HG03280 (cell line): ENCODE data around the gene HDAC4.

Source experiments
- ATAC-seq: cut with Tn5 transposase; IDR thresholded peaks from one replicate; pipeline ENCODE4 v1.9.1; 2021; ENCODE audit warnings: mild to moderate bottlenecking, moderate library complexity; ENCODE audit not compliant: unreplicated experiment

HDAC4 gene

DNA sequence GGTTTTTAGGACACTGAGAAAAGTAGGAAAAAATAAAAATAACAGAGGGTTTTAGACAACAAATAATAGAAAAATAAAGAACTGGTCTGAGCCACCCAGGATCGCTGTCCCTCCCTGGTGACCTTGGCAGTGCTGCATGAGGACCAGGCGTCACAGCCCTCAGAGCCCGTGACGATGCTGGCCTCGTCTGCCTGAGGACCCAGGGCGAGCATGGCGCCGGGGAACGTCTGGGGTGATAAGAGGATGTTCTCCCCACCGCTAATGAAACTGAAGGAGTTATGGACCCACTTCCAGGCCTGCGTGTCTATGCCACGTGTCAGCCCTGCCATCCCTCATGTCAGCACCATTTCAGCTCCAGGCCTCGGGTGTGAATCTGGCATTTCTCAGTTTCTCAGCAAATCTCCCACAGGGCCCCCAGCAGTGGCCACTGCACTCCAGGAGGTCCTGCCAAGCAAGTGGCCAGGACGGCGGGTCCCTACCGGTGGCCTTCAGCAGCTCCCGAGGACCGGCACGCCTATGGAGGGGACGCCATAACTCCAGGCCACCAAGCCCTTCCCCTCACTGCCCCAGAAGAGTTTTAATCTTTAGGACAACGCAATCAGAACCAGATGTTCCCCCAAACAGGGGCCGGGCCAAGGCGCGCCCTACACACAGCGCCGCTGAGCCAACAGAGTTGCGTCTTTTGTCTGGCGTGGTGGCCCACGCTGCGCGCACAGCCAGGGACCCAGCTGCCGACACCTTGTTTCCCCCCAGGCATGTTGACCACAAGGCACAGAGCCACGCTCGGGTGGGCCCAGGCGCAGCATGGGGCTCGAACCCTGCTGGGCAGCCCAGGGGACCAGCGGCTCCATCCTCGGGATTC lies 373.2 kb downstream of the HDAC4 start:
- no peak for ATAC-seq

DNA sequence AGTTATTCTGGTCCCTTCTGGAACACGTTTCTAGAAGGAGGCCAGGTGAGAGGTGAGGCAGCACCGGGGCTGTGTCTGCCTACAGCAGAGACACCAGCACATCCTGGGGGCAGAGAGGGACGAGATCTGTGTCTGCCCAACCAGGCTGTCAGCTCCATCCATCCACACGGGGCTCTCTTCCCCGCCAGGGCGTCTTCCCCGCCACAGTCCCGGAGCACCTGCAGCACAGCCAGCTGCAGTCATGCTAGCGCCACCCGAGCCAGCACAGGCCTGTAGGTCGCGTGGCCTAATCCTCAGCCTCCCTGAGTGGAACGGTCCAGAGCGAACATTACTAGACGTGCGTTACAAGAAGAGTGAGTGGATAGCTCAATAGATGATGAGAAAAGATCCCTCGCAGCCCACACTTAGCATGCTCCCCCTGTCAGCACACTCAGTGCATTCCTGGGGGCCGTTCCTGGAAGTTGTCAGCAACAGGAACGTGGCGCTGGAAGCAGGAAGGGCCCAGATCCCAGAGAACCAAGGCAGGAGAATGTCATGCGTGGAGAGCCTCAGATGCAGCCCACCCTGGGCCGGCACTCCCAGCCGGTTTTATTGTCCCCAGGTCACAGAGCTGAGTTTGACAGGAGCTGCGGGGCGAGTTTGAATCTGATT lies 374.0 kb downstream of the HDAC4 start:
- ATAC-seq, result no peak

DNA sequence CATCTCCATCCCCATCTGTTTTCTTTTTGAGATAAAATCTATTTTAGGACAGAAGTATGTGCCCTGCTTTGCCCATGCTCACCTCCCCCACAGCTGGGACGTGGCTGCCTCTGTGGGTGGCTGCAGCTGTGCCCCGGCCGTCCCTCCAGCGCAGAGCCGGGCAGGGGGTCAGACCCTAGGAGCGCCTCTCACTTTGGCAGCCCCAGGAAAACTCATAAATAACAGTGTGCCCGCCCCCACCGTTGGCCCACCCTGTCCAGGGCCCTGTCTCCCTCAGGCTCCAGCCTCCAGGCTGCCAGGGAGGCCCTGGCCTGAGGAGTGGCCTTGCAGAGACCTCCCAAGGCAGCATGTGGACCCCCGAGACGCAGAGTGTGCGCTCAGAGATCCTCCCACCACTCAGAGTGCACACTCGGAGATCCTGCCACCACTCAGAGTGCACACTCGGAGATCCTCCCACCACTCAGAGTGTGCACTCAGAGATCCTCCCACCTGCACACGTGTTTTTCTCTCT lies 374.8 kb downstream of the HDAC4 start:
- no peak for ATAC-seq

DNA sequence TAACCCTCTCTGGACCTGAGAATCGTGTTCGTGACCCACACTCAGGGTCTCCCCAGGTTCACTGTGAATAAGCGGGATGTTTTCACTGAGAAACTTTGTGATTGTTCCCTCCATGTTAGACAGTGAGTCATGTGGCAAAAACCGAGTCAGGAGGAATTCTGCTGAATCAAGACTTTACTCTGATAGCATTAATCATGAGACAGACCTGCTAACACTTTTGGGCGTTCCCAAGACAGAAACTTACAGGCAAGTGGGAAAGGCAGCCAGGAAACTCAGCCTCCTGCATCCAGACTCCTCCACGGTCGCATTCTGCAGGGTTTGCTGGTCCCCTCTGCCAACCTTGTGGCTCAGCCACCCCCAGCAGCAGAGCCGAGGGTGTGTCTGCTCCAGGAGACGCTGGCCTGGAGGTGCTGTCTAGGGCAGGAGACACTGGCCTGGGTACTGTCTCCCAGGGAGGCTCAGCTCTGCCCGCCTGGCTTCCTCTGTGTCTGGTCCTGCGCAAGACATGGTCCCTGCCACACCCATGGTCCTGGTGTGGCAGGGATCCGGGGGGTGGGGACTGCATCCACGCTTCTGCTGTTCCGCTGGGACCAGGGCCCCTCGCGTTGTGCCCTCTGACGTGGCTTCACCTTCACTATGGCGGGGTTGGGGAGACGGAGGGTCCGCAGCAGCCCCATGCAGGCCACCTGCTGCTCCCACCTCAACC lies 375.6 kb downstream of the HDAC4 start:
- ATAC-seq, result no peak

DNA sequence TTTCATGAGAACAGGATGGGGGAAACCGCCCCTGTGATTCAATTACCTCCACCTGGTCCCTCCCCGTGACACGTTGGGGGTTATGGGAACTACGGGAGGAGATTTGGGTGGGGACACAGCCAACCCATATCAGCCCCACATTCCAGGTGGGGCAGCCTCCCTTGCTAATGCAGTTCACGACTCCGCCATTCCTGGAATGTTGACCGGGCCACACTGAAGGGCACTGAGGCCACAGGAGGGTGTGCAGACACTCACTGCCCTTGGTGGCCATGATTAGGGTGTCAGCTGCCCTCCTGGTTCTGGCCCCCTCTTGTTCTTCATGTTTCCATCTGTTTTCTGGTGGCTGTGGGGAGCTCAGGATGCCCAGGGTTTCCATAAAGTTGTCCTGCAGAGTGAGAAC lies 376.6 kb downstream of the HDAC4 start:
- ATAC-seq, result no peak

DNA sequence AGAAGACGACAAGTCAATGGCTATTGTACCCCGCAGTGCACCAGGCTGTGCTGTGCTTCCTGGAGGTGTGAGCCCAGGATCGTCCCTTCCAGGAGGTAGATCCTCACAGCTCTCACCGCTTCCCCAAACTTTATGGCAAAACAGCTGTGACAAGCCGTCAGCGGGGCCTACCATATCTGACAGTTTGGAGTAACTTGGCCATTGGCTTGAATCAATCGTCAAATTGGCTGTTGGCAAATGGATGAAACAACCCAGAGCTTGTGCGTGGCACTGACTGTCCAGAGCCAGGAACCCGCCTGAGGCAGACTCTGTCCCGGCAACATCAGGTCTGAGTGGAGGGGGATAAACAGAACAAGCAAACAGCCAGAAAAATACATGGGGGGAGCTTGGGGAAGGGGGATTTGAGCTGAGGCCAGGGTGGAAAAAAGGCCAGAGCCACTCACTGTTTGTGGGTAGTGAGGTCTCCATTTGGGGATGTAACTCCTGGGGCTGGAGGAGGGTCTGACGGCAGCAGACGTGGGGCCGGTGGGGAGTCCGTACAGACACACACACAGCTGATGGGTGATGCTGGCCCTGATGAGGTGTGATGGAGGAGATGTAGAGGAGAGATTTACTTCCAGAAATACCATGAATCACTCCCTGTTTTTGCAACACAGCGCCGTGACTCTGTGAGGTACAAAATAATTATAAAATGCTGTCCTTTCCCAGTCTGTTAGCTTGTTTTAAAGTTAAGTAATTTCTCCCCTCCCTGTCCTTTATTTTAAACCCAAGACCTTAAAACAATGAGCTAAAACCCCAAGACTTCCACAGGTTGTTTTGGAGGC lies 378.2 kb downstream of the HDAC4 start:
- ATAC-seq, result no peak

DNA sequence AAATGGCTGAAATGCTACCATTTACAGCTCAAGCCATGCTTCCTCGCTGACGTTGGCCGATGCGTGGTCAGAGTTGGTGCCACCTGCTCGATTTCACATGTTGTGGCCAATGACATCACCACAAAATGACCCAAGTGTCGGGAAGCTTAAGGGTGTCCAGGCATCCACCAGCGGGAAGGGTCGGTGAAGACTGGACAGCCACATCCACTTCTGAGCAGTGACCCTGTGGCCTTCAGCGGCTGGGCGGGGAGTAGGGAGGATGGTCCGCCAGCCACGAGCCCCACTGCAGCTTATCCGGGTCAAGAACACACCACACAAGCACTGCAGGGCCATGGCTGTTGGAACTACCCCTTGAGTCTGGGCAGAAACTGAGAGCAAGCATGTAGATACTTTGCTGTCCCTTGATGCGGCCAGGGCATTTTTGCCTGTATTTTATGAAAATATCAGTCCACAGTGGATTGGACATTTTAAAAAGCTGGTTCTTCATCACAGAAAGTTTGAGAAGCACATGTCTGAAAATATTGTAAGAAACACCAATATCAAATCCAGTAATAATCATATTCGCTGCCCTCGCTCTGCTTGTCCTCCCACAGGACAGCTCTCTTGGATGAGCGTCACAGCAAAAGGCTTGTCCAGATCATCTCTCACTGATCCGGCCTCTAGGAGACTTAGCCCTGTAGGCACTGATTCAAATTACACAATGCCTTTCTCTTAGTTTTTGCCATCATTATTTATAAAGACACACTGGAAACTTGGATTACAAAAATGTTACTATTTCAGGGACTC lies 379.0 kb downstream of the HDAC4 start:
- no peak for ATAC-seq

DNA sequence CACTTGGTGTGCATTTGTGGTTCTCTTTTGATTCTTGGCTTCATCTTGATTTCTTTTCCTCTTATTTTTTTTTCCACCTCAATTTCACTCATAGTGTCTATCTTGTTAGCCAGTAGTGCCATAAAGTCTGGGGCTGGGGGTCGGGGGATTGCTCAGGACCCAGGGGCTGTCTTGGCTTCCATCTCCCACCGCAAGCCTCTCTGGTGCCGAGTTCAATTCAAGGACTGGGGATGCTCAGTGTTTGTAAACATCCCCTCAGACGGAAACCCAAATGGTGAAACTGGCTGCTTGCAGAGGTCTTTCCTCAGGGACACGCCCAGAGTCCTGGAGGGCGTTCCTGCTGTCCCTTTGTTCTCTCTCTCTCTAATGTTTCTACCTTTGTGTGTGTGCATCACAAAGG lies 379.6 kb downstream of the HDAC4 start:
- ATAC-seq, result no peak

DNA sequence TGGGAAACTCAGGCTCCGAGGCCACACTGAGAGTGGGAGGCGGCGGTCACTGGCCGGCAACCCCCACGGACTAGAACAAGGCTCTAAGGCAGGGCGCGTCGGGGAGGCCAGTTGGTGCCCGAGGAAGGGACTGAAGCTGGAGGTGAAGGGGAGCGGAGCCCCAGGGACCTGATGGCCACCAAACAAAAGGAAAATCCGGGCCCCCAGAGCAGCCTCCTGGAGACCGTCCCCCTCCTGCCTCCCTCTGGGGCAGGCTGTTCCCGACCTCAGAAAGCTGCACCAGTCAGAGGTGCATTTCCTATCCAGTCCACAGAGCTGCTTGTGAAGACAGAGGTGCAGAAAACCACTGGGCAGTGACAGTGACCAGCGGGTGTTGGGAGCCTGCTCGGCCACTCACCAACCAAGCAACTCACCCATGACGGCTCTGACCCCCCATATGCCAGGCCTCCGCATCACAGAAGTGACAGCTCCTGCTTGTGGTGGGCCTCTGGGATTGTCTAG lies 380.2 kb downstream of the HDAC4 start:
- no peak for ATAC-seq

DNA sequence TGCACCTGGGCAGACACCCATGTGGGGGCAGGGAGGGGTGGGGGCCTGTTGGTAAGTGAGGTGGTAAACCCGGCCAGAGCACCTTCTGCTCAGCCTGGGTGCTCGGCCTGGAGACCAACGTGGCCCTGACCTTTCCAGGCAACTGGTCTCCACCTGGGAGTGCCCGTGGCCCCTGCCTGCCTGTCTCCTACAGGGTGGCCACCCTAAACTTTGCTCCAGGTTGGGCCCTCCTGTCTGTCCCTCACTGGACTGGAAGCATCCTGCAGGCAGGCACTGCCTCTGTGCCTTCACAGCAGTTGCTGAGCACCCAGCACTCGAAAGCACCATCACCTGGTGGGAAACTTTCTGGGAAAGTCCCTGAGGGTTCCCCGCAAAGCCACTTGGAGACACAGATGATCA lies 381.6 kb downstream of the HDAC4 start:
- ATAC-seq, result no peak

DNA sequence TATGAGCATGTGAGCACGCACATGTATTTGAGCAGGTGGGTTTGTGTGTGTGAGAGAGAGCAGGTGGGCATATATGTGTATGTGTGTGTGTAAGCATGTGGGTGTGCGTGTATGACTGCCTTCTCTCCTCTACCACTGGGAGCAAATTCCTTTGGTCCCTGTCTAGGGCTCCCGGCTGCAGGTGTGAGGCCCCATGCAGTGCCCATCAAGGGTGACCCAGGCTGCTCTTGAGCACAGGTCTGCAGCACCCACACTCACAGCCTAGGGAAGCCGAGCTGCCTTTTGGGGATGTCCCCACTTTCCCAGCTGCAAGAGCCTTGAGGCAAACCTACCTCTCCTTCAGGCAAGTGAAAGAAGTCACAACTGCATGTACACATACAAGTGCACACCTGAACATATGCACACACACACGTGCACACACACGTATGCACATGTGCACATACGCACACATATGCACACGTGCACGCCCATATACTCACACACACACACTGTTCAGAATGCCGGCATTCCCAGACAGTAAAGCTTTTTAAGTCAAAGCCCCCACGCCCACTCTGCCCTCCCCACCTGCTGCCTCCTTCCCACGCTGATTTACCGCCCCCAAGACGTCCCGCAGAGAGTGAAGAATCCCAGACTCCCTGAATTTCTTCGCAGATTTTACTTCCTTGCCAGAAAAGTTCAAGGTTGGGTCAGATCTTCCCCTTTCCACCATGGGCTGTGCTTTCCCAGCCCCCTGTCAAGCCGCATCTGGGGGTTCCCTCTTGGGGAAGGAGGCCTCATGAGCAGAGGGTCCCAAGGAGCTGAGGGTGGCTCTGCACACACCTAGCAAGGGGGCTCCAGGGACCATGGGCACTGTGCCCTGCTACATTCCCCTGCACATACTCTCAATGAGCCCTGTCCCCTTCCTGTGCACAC lies 382.3 kb downstream of the HDAC4 start:
- no peak for ATAC-seq

DNA sequence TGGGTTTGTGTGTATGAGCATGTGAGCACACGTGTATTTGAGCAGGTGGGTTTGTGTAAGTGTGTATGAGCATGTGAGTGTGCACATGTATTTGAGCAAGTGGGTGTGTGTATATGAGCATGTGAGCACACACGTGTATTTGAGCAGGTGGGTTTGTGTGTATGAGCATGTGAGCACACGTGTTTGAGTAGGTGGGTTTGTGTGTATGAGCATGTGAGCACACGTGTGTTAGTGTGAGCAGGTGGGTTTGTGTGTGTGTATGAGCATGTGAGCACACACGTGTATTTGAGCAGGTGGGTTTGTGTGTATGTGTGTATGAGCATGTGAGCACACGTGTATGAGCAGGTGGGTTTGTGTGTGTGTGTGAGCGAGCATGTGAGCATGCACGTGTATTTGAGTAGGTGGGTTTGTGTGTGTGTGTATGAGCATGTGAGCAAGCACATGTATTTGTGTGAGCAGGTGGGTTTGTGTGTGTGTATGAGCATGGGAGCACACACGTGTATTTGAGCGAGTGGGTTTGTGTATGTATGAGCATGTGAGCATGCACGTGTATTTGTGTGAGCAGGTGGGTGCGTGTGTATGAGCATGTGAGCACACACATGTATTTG lies 383.2 kb downstream of the HDAC4 start:
- no peak for ATAC-seq

DNA sequence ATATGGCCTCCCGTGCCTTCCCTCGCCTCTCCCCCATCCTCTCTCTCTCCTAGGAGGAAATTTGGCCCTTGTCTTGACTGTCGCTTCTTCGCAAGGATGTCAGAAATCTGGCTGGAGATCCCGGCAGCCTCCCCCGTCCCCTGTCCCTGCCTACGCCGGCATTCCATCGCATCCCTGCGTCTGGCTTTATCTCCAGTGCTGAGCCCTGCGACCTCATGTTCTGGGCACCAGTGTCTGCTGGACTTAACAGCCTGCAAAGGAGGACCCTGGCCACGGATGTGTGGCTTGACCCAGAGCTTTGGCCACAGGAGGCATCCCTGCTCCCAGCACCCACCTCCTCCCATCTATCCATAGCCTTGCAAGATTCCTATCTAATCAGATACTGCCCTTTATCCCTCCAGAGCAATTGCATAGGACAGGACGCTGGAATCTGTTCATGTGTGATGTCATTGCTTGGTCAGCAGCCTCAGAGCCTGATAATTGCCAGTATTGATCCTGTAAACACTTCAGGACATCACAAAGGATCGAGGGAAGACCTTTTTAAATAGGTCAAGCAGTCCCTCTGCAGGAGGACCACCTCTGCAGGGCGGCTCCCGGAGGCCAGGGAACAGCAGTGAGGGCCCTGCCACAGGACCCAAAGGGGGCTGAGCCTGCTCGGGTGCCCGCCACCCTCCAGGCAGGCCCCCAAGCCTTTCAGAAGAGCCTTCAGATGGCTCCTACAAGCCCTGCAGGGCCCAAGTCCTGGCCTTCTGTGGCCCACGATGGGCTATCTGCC lies 384.7 kb downstream of the HDAC4 start:
- no peak for ATAC-seq

DNA sequence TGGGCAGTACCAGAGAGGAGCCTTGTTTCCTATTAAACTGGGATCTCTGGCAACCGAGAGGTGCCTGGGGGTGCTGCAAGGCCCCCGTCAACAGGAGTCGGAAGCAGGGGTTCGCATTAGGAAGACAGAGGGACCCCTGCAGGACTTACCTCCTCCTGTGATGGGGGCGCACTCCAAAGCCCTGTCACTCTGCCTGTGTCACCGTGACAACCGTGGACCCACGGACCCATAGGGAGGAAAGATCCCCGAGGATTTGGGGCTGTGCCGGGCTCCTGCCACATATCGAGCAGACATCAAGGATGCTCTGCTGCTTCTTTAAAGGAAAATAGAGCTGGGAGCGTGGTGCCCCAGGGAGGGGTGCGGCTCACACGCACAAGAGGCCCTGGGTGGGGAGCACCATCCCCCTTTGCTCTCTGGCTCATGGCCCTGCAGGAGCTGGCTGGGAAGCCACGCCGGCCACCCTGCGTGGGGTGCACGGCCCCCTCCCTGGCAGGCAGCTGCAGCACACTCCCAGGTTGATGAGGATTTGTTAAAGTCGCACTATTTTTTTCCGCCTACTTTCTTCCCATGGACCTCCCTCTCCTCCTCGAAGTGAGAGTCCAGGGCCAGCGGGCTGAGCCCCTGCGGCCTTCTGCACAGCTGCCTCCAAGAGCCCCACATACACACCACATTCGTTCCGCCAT lies 385.5 kb downstream of the HDAC4 start:
- no peak for ATAC-seq

DNA sequence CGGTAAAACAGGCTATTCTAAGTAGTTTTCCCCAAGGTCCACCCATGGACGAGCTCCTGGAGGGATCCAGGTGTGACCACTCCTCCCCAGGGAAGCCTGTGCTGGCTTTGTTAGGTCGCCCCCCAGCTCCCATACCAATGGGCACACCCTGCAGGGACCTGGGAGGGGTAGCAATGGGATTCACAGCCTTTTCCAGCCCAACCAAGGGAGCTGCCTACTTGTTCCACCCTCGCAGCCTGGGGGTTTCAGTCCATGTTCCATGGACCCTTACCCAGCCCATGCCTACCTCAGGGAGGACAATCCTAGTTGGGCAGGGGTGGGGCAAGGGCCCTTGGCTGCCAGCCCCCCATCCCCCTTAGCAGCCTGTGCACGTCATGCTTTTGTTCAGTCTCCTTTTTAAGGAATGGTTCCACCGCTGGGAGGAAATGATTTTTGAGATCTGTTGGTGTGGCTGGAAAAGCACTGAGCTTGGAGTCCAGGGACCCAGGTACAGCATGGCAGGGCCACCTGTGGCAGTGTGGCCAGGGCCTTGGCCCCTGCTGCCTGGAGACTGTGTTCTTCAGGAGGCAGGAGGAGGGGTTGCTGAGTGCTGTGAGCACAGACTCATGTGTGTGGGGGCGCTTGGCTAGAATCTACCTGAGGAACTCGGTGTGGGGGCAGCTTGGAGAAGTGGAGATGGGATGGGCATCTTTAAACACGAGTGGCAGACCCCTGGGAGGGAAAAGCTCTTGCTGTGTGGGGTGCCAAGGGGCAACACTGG lies 386.2 kb downstream of the HDAC4 start:
- no peak for ATAC-seq

DNA sequence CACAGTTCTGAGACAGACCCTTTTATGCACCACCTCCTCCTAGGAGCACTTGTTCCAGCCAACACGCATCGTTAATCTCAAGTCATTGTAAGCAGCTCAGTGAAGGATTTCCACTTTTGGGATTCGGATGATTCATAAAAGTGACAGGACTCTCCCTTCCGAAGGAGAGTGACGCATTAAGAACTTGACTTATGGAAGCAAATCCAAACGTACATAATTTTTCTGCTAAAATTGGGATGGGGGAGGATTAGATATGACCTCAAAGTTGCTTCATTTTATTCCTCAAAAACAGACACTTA lies 387.2 kb downstream of the HDAC4 start:
- ATAC-seq, result no peak
